ENCODE data around the gene SLC22A5.

The SLC22A5 gene

GRCh38 chr5:132435447-132435846 lies 65.9 kb downstream of the SLC22A5 start:
- Histone ChIP-seq H4K20me1 (ENCODE audit: control insufficient read depth, insufficient read depth, low read depth, low read length) (no peaks in the 10 kb centered on the region), H3K27me3 (ENCODE audit: control insufficient read depth, low read length) (no peaks in the 10 kb centered on the region), H3K9me3 (ENCODE audit: control insufficient read depth, insufficient read depth, low read length) (no peaks in the 10 kb centered on the region), H3F3A (ENCODE audit: control insufficient read depth, insufficient read depth) (no peaks in the 10 kb centered on the region), H3K4me3 (ENCODE audit: low read length) (no peak overlapping the region), H3K79me2 (ENCODE audit: control insufficient read depth, low read length) (no peaks in the 10 kb centered on the region), H3K4me2 (ENCODE audit: low read length) (no peak overlapping the region), H3K36me3 (ENCODE audit: control insufficient read depth, low read length) (no peaks in the 10 kb centered on the region), H3K4me1 (ENCODE audit: control insufficient read depth, low read length) (peaks cover 15% of the 10 kb centered on the region), H3K27ac (ENCODE audit: low read depth, low read length) (no peak overlapping the region), H3K9me2 (replicated peaks; ENCODE audit: control insufficient read depth, low read length) (no peaks in the 10 kb centered on the region)
- TF ChIP-seq CTCF (IDR thresholded peaks at IDR 0.05; ENCODE audit: low read depth, low read length, poor library complexity, severe bottlenecking) (no peak), EZH2phosphoT487 (IDR thresholded peaks at IDR 0.05; ENCODE audit: borderline replicate concordance, low read length) (no peak)

- H3K4me1 ChIP-seq (ENCODE audit: control insufficient read depth, low read length): peaks cover 15% of the 10 kb centered on the region
- no peaks in the 10 kb centered on the region for H3K79me2 ChIP-seq (ENCODE audit: control insufficient read depth, low read length)
- H3K27ac ChIP-seq (ENCODE audit: low read depth, low read length): no peak overlapping the region
- no peaks in the 10 kb centered on the region for H3F3A ChIP-seq (ENCODE audit: control insufficient read depth, insufficient read depth)
- no peak overlapping the region for H3K4me3 ChIP-seq (ENCODE audit: low read length)
- no peak for TF ChIP-seq CTCF (IDR thresholded peaks at IDR 0.05; ENCODE audit: low read depth, low read length, poor library complexity, severe bottlenecking)
- no peak for TF ChIP-seq EZH2phosphoT487 (IDR thresholded peaks at IDR 0.05; ENCODE audit: borderline replicate concordance, low read length)
- no peaks in the 10 kb centered on the region for H3K27me3 ChIP-seq (ENCODE audit: control insufficient read depth, low read length)
- H3K4me2 ChIP-seq (ENCODE audit: low read length): no peak overlapping the region
- H3K36me3 ChIP-seq (ENCODE audit: control insufficient read depth, low read length): no peaks in the 10 kb centered on the region
- H4K20me1 ChIP-seq (ENCODE audit: control insufficient read depth, insufficient read depth, low read depth, low read length): no peaks in the 10 kb centered on the region
- H3K9me3 ChIP-seq (ENCODE audit: control insufficient read depth, insufficient read depth, low read length): no peaks in the 10 kb centered on the region
- H3K9me2 ChIP-seq (replicated peaks; ENCODE audit: control insufficient read depth, low read length): no peaks in the 10 kb centered on the region
Measured at GRCh38 chr5:132435886-132436285, 66.4 kb downstream of the SLC22A5 start.

GRCh38 chr5:132436936-132437335 lies 67.4 kb downstream of the SLC22A5 start:
- Histone ChIP-seq H3K4me3 (ENCODE audit: low read length) (no peak overlapping the region), H3K27me3 (ENCODE audit: control insufficient read depth, low read length) (no peaks in the 10 kb centered on the region), H3K4me2 (ENCODE audit: low read length) (peak overlapping the region; percentile 48), H3K4me1 (ENCODE audit: control insufficient read depth, low read length) (peaks cover 15% of the 10 kb centered on the region), H3F3A (ENCODE audit: control insufficient read depth, insufficient read depth) (no peaks in the 10 kb centered on the region), H3K9me2 (replicated peaks; ENCODE audit: control insufficient read depth, low read length) (no peaks in the 10 kb centered on the region), H3K36me3 (ENCODE audit: control insufficient read depth, low read length) (no peaks in the 10 kb centered on the region), H3K9me3 (ENCODE audit: control insufficient read depth, insufficient read depth, low read length) (no peaks in the 10 kb centered on the region), H3K27ac (ENCODE audit: low read depth, low read length) (no peak overlapping the region), H3K79me2 (ENCODE audit: control insufficient read depth, low read length) (no peaks in the 10 kb centered on the region), H4K20me1 (ENCODE audit: control insufficient read depth, insufficient read depth, low read depth, low read length) (no peaks in the 10 kb centered on the region)
- TF ChIP-seq CTCF (IDR thresholded peaks at IDR 0.05; ENCODE audit: low read depth, low read length, poor library complexity, severe bottlenecking): no peak
- TF ChIP-seq EZH2phosphoT487 (IDR thresholded peaks at IDR 0.05; ENCODE audit: borderline replicate concordance, low read length): no peak
